Measurements from ENCODE around the gene RUNX2.

RUNX2 gene

GRCh38 chr6:45663251-45664221, 335.4 kb downstream of the RUNX2 start:
- Histone ChIP-seq H3K4me3 (ENCODE audit: severe bottlenecking) (no peak overlapping the region), H3K9me3 (ENCODE audit: severe bottlenecking) (no peaks in the 10 kb centered on the region), H3K36me3 (ENCODE audit: low read depth) (no peaks in the 10 kb centered on the region), H3K27me3 (ENCODE audit: insufficient read depth, poor library complexity, severe bottlenecking) (no peaks in the 10 kb centered on the region), H3K27ac (ENCODE audit: poor library complexity, severe bottlenecking) (no peak overlapping the region), H3K4me1 (ENCODE audit: insufficient read depth, poor library complexity, severe bottlenecking) (no peaks in the 10 kb centered on the region)
- ATAC-seq (ENCODE audit: low read depth): no peak
- TF ChIP-seq, protein P1, sequence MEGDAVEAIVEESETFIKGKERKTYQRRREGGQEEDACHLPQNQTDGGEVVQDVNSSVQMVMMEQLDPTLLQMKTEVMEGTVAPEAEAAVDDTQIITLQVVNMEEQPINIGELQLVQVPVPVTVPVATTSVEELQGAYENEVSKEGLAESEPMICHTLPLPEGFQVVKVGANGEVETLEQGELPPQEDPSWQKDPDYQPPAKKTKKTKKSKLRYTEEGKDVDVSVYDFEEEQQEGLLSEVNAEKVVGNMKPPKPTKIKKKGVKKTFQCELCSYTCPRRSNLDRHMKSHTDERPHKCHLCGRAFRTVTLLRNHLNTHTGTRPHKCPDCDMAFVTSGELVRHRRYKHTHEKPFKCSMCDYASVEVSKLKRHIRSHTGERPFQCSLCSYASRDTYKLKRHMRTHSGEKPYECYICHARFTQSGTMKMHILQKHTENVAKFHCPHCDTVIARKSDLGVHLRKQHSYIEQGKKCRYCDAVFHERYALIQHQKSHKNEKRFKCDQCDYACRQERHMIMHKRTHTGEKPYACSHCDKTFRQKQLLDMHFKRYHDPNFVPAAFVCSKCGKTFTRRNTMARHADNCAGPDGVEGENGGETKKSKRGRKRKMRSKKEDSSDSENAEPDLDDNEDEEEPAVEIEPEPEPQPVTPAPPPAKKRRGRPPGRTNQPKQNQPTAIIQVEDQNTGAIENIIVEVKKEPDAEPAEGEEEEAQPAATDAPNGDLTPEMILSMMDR (IDR thresholded peaks at IDR 0.05; ENCODE audit: poor library complexity, severe bottlenecking): no peak
- DNase-seq (ENCODE audit: low spot score): no peak

DNA sequence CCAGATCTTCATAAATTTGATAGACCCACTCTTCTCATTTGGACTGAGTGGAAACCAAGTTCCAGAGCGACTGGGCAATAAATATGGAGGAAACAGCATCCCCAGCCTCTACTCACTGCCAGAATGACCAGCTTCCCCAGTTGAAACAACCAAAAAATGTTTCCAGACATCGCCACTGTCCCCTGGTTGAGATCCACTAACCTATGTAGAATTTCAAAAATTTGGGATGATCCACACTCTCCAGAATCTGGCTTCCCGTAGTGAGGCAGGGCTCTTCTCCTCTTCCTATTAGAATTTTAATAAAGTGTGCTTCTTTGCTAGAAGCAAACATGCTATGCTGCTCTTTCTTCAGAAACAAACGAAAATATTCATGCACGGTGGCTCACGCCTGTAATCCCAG, 336.6 kb downstream of the RUNX2 start:
- ATAC-seq (ENCODE audit: low read depth) (no peak), DNase-seq (ENCODE audit: low spot score) (no peak)
- no peaks in the 10 kb centered on the region for H3K27me3 ChIP-seq (ENCODE audit: insufficient read depth, poor library complexity, severe bottlenecking)
- no peaks in the 10 kb centered on the region for H3K4me1 ChIP-seq (ENCODE audit: insufficient read depth, poor library complexity, severe bottlenecking)
- H3K27ac ChIP-seq (ENCODE audit: poor library complexity, severe bottlenecking): no peak overlapping the region
- H3K36me3 ChIP-seq (ENCODE audit: low read depth): no peaks in the 10 kb centered on the region
- TF ChIP-seq, protein P1 (IDR thresholded peaks at IDR 0.05; ENCODE audit: poor library complexity, severe bottlenecking): no peak
- no peak overlapping the region for H3K4me3 ChIP-seq (ENCODE audit: severe bottlenecking)
- no peaks in the 10 kb centered on the region for H3K9me3 ChIP-seq (ENCODE audit: severe bottlenecking)

DNA sequence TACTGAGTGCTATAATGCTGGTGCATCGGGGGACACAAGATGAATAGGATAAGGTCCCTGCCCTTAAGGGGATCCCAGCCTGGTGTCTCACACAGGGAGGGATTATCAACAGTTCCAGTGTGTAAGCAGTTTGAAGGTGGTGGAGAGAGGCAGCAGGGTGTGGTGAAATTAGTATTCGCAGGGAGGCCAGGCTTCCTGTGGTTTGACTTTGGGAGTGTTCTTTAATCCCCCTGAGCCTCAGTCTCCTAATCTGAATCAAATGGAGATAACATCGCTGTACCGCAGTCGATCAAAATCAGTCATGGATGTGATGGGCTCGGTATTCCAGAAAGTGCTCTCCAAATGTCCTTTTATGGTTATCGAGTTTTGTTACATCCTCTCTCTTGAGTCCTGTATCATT, 337.7 kb downstream of the RUNX2 start:
- no peak for ATAC-seq (ENCODE audit: low read depth)
- no peaks in the 10 kb centered on the region for H3K9me3 ChIP-seq (ENCODE audit: severe bottlenecking)
- H3K27me3 ChIP-seq (ENCODE audit: insufficient read depth, poor library complexity, severe bottlenecking): no peaks in the 10 kb centered on the region
- DNase-seq (ENCODE audit: low spot score): no peak
- H3K4me1 ChIP-seq (ENCODE audit: insufficient read depth, poor library complexity, severe bottlenecking): no peaks in the 10 kb centered on the region
- TF ChIP-seq, protein P1 (IDR thresholded peaks at IDR 0.05; ENCODE audit: poor library complexity, severe bottlenecking): no peak
- no peaks in the 10 kb centered on the region for H3K36me3 ChIP-seq (ENCODE audit: low read depth)
- H3K27ac ChIP-seq (ENCODE audit: poor library complexity, severe bottlenecking): no peak overlapping the region
- no peak overlapping the region for H3K4me3 ChIP-seq (ENCODE audit: severe bottlenecking)

- Histone ChIP-seq H3K4me1 (ENCODE audit: insufficient read depth, poor library complexity, severe bottlenecking) (no peaks in the 10 kb centered on the region), H3K27ac (ENCODE audit: poor library complexity, severe bottlenecking) (no peak overlapping the region), H3K4me3 (ENCODE audit: severe bottlenecking) (no peak overlapping the region), H3K36me3 (ENCODE audit: low read depth) (no peaks in the 10 kb centered on the region), H3K27me3 (ENCODE audit: insufficient read depth, poor library complexity, severe bottlenecking) (no peaks in the 10 kb centered on the region), H3K9me3 (ENCODE audit: severe bottlenecking) (no peaks in the 10 kb centered on the region)
- TF ChIP-seq, protein P1 (IDR thresholded peaks at IDR 0.05; ENCODE audit: poor library complexity, severe bottlenecking): no peak
- DNase-seq (ENCODE audit: low spot score) (no peak), ATAC-seq (ENCODE audit: low read depth) (no peak)
Observed at GRCh38 chr6:45666846-45667245, 338.7 kb downstream of the RUNX2 start.

DNA sequence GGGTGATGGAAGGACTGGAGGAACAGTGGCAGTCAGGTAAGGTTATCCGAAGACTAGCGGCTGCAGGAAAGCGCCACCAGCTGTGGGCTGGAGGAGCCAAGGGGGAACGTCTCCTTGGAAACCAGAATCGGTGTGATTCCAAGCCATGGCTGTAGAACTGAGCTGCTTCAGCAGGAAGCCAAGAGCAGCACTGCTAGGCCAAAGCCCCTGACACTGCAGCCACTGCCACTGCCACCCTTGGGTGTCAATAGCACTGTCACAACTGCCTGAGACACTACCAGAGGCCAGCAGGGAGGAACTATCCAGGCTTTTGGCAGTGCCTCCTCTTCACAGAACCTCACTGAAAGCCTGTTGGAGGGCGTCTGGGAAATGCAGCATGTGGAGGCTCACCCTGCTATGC, 339.2 kb downstream of the RUNX2 start:
- no peak for DNase-seq (ENCODE audit: low spot score)
- Histone ChIP-seq H3K4me1 (ENCODE audit: insufficient read depth, poor library complexity, severe bottlenecking) (no peaks in the 10 kb centered on the region), H3K27ac (ENCODE audit: poor library complexity, severe bottlenecking) (no peak overlapping the region), H3K4me3 (ENCODE audit: severe bottlenecking) (no peak overlapping the region), H3K27me3 (ENCODE audit: insufficient read depth, poor library complexity, severe bottlenecking) (no peaks in the 10 kb centered on the region), H3K9me3 (ENCODE audit: severe bottlenecking) (no peaks in the 10 kb centered on the region), H3K36me3 (ENCODE audit: low read depth) (no peaks in the 10 kb centered on the region)
- no peak for ATAC-seq (ENCODE audit: low read depth)
- TF ChIP-seq, protein P1 (IDR thresholded peaks at IDR 0.05; ENCODE audit: poor library complexity, severe bottlenecking): no peak

Data from RWPE2 (cell line).